ENCODE measurements around the gene LSAMP. TPM values are rescaled to one million over a fixed set of nuclear protein-coding genes. Genes with fewer than 3 reads are reported as not detected.

The LSAMP gene
- under 0.01 TPM in 1 of 2 replicates, not detected in the other for total RNA-seq

DNA sequence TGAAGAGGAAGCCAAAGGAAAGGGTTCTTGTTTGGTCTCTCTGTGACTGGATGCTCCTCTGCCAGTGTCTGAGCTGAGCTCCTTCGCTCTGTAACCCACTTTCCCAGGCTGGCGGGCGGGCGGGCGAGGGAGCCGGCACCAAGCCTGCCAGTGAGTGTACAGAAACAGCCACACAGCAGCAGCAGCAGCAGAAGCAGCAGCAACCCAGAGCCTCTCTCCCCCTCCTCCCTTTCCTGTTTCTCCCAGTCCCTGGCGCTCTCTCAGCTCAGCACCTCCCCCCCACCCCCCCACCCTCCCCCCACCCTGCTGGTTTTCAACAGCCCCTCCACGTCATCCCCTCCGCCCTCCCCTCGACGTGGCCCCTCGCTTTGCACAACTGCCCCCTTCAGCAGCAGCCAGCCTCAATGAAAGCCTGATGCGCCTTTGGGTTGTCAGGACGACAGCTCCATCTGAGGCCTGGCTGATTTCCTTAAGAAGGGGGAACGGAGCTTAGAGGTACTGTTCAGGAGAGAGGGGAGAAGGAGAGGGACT, at the start of gene LSAMP:
Gene LSAMP, minus strand, starts transcription at position 177 of the 531 bp plus-strand sequence.

Measured in tracheal epithelial cell (primary cell).